ENCODE results near the gene FILIP1.

The FILIP1 gene

GRCh38 chr6:75494290-75494689 lies 690 bp upstream of the FILIP1 start:
- DNase-seq = no peak

GRCh38 chr6:75492386-75493153 lies 1.0 kb downstream of the FILIP1 start:
- no peak for DNase-seq

GRCh38 chr6:75491291-75491690 lies 2.3 kb downstream of the FILIP1 start:
- no peak for DNase-seq

GRCh38 chr6:75490706-75491105 lies 2.9 kb downstream of the FILIP1 start:
- no peak for DNase-seq

- no peak for DNase-seq
Measured at GRCh38 chr6:75489025-75489424, 4.6 kb downstream of the FILIP1 start.

GRCh38 chr6:75488033-75488432 lies 5.6 kb downstream of the FILIP1 start:
- DNase-seq = no peak

GRCh38 chr6:75486850-75487518 lies 6.6 kb downstream of the FILIP1 start:
- no peak for DNase-seq

- no peak for DNase-seq
Measured at GRCh38 chr6:75484535-75484934, 9.1 kb downstream of the FILIP1 start.

GRCh38 chr6:75483136-75483952 lies 10.3 kb downstream of the FILIP1 start:
- no peak for DNase-seq

GRCh38 chr6:75481936-75482593 lies 11.5 kb downstream of the FILIP1 start:
- DNase-seq = no peak

GRCh38 chr6:75481394-75481793 lies 12.2 kb downstream of the FILIP1 start:
- DNase-seq = no peak

- DNase-seq = no peak
Measured at GRCh38 chr6:75480425-75480824, 13.2 kb downstream of the FILIP1 start.

GRCh38 chr6:75479712-75480111 lies 13.9 kb downstream of the FILIP1 start:
- no peak for DNase-seq

GRCh38 chr6:75478929-75479328 lies 14.7 kb downstream of the FILIP1 start:
- DNase-seq = no peak

GRCh38 chr6:75472885-75473284 lies 20.7 kb downstream of the FILIP1 start:
- DNase-seq = no peak

GRCh38 chr6:75467966-75468365 lies 25.6 kb downstream of the FILIP1 start:
- DNase-seq = no peak

- no peak for DNase-seq
Measured at GRCh38 chr6:75467284-75467683, 26.3 kb downstream of the FILIP1 start.

- no peak for DNase-seq
Measured at GRCh38 chr6:75466636-75467035, 27.0 kb downstream of the FILIP1 start.

- no peak for DNase-seq
Measured at GRCh38 chr6:75463908-75464307, 29.7 kb downstream of the FILIP1 start.

- no peak for DNase-seq
Measured at GRCh38 chr6:75463061-75463460, 30.5 kb downstream of the FILIP1 start.

GRCh38 chr6:75460681-75461080 lies 32.9 kb downstream of the FILIP1 start:
- no peak for DNase-seq

GRCh38 chr6:75458895-75459294 lies 34.7 kb downstream of the FILIP1 start:
- no peak for DNase-seq

GRCh38 chr6:75450903-75451302 lies 42.7 kb downstream of the FILIP1 start:
- DNase-seq = no peak
